Activated CD4-positive, alpha-beta T cell treated with anti-CD3 and anti-CD28 coated beads for 1 hour (primary cell): ENCODE measurements around the gene B4GALT6.

Experiments used
- DNase-seq: peaks from one replicate; pipeline ENCODE4 v3.0.0-alpha.2; 2020

B4GALT6 gene

GRCh38 chr18:31630549-31630948, 53.8 kb downstream of the B4GALT6 start:
- DNase-seq = no peak

- no peak for DNase-seq
These were observed 58.0 kb downstream of the B4GALT6 start for GRCh38 chr18:31626409-31626808.

- no peak for DNase-seq
These were observed 59.3 kb downstream of the B4GALT6 start for GRCh38 chr18:31624892-31625640.

GRCh38 chr18:31619291-31619690, 65.1 kb downstream of the B4GALT6 start:
- no peak for DNase-seq

- DNase-seq = no peak
These were observed 65.6 kb downstream of the B4GALT6 start for GRCh38 chr18:31618801-31619200.

GRCh38 chr18:31617031-31617717, 67.2 kb downstream of the B4GALT6 start:
- no peak for DNase-seq

GRCh38 chr18:31616586-31616985, 67.8 kb downstream of the B4GALT6 start:
- DNase-seq = no peak

- no peak for DNase-seq
These were observed 70.3 kb downstream of the B4GALT6 start for GRCh38 chr18:31614044-31614443.

GRCh38 chr18:31612124-31612523, 72.3 kb downstream of the B4GALT6 start:
- no peak for DNase-seq

- DNase-seq = no peak
These were observed 72.9 kb downstream of the B4GALT6 start for GRCh38 chr18:31611511-31611910.

GRCh38 chr18:31610286-31611205, 73.8 kb downstream of the B4GALT6 start:
- no peak for DNase-seq

- DNase-seq = no peak
These were observed 74.5 kb downstream of the B4GALT6 start for GRCh38 chr18:31609886-31610285.

GRCh38 chr18:31607384-31607783, 77.0 kb downstream of the B4GALT6 start:
- DNase-seq = no peak

- DNase-seq = no peak
These were observed 78.1 kb downstream of the B4GALT6 start for GRCh38 chr18:31606265-31606664.

- DNase-seq = no peak
These were observed 81.1 kb downstream of the B4GALT6 start for GRCh38 chr18:31603315-31603714.

- no peak for DNase-seq
These were observed 86.2 kb downstream of the B4GALT6 start for GRCh38 chr18:31598021-31598805.

GRCh38 chr18:31596081-31596872, 88.1 kb downstream of the B4GALT6 start:
- no peak for DNase-seq

- no peak for DNase-seq
These were observed 89.1 kb downstream of the B4GALT6 start for GRCh38 chr18:31595121-31595771.

- no peak for DNase-seq
These were observed 91.7 kb downstream of the B4GALT6 start for GRCh38 chr18:31592506-31593157.

- no peak for DNase-seq
These were observed 92.8 kb downstream of the B4GALT6 start, which contains the start of gene TTR for GRCh38 chr18:31591628-31592027. TTR (plus strand) TSS chr18:31591877; CDS start chr18:31591903, 26 bp downstream.
